ENCODE results near the gene TTC28. TPM values are rescaled to one million over a fixed set of nuclear protein-coding genes. Genes with fewer than 3 reads are reported as not detected.
"Not testable (repeated sequence)": the region's sequence is repeated elsewhere in the genome, so short reads cannot be mapped to it uniquely, and the experiment has no call there.

Gene TTC28
- total RNA-seq, 1 donor from 2014 or later, result 14.9 TPM

DNA sequence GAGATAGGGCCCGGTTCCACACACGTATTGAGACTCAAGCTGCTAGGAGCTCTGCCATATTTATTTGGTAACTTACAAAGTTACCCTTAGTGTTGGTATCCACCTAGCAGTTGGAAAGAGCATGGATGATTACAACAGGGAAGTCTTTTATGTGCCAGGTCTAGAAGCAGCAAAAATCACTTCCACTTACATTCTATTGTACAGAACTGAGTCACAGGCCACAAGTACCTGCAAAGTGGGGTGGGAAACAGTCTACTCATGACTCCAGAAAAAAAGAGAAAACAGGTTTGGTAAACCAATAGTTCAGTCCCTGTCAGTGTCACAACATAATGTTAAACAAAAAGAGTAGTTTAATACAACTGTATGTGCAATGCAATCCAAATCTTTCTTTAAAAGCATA is 480.9 kb downstream of the TTC28 start:
- no peak for DNase-seq (ENCODE audit: low read depth in 2 of 2)

- DNase-seq (ENCODE audit: low read depth in 2 of 2), result not testable (repeated sequence)
Measured at GRCh38 chr22:28191571-28191970, 488.1 kb downstream of the TTC28 start.

DNA sequence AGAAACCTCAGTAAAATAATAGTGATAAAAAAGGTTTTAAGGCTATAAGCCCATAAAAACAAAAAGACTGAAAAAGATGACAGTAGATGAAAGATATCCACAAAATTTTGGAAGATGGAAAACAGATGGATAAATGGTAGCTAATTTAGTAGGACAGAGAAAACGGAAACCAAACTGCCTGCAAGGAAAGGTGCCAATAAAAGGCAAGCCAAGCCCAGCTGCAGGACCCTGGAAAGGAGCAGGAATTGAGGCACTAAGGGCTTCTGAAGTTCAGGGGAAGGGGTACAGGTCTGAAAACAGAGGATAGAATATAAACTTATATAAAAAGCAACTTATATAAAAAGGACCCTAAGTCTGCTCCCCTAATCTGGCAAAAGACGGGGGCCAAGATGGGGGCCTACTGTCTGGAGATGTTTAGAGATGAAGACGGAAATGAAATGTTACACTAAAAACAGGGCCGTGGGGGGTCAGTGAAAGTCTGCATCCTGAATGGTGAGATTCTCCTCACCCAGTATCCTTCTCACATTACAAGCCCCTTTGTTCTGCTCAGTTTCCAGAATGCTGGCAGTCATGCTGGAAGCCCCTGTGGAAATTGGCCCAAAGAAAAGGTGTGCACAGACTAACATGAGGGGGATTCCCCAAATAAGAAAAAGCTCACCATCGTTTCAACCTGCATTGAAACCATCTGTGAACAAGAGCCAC is 491.3 kb downstream of the TTC28 start:
- peak in 1 of 2 donors; percentile 44 for DNase-seq (ENCODE audit: low read depth in 2 of 2)

DNA sequence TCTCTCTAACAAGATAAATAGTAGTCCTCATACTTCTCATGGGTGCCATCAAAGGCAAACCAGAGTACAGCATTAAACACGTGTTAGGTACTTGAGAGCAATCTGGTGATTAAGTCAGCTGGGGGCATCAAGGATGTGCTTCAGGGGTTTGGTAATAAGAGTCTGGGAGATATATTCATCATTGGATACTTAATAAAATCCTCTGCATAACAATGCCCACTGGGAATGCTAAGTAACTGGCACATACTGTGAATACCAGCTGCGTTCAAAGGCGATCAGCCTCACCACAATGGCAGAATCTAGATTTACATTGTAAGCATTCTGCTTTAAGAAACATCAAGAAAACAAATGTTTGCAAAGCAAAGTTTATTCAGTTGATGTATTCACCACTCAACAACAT is 492.0 kb downstream of the TTC28 start:
- no peak for DNase-seq (ENCODE audit: low read depth in 2 of 2)

GRCh38 chr22:28186641-28187040 is 493.0 kb downstream of the TTC28 start:
- peak in 1 of 2 donors; percentile 85 for DNase-seq (ENCODE audit: low read depth in 2 of 2)

- DNase-seq (ENCODE audit: low read depth in 2 of 2), result no peak
Measured at GRCh38 chr22:28185130-28185529, 494.5 kb downstream of the TTC28 start.

DNA sequence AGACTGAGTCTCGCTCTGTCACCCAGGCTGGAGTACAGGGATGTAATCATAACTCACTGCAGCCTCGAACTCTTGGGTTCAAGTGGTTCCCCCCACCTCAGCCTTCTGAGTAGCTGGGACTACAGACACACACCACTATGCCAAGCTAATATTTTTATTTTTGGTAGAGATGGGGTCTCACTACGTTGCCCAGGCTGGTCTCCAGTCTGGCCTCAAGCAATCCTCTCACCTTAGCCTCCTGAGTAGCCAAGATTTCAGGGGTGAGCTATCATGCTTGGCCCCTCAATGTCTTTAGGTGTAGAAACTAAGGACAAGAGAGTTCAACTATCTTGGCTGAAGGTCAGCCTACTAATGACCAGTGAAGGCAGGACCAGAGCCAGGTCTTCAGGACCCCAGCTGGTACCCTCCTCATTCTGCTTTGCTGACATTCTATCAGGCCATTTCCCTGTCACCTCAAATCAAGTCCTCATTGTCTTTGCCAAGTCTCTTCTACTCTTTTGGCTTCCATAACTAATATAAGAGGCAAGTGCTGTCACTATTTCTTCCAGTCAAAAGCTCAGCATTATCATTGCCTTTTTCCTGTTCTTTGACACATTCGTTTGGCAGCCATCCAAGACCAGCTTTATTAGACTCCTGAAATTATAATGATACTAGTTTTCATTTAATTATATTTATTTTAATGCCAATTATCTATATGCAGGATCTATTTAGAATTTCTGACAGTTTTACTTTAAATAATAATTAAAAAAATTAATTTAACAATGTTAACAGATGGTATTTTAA is 496.4 kb downstream of the TTC28 start:
- peak; percentile 37 to 40 for DNase-seq (ENCODE audit: low read depth in 2 of 2)

DNA sequence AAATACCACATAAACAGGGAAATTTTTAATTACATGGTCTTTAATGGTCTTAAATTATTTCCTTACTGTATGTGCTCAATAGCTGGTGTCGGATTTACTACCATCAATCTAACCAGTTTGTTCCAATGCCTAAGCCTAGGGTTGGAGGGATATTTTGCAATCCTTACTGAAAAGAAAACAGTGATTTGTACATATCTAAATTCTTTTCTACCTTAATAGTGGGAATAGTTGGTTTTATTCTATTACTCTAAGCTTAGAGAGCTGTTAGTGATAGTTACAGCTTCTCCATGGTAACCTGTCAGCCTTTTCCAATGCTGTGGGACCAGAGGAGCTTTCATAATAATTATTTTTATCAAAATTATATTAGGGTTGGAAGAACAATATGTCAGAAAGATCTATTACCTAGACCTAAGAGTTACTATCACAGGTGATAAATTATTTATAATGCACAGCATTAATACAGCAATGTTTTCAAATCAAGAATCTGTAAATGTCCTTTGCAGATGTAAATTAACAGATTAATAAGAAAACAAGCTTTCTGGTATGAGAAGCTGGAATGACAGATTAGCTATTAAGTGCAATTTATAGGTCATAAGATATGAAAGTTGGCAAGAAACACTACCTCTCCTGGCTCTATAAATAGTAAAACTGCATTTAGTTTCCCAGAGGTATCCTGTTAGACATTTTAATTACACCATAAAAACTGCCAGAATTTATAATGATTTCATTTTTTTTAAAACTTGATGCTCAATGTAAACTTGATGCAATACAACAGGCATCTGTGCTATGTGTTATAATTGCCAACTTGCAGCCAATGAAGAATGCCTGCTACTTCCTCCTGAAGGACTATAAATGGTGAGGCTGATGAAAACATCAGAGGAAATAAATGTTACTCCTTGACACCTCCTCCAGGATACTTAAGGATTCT is 498.6 kb downstream of the TTC28 start:
- peak in 1 of 2 donors; percentile 14 for DNase-seq (ENCODE audit: low read depth in 2 of 2)

- DNase-seq (ENCODE audit: low read depth in 2 of 2), result no peak
Measured at GRCh38 chr22:28179392-28179791, 500.2 kb downstream of the TTC28 start.

GRCh38 chr22:28175730-28176492 is 503.7 kb downstream of the TTC28 start:
- no peak for DNase-seq (ENCODE audit: low read depth in 2 of 2)

DNA sequence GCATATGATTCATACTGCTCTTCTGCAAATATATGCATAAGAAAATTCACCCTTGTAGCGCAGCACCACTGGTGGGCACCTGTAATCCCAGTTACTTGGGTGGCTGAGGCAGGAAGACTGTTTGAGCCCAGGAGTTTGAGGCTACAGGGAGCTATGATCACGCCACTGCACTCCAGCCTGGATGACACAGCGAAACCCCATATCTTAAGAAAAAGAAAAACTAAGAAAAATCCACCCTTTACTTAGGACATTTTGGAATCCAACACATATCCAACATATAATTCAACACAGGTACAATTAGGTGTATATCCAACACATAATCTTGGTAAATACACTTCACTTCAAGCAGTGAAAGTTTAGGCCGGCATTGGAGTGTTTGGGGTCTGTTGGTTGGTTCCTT is 505.1 kb downstream of the TTC28 start:
- DNase-seq (ENCODE audit: low read depth in 2 of 2), result no peak

- peak; percentile 44 to 51 for DNase-seq (ENCODE audit: low read depth in 2 of 2)
Measured at GRCh38 chr22:28172892-28173670, 506.6 kb downstream of the TTC28 start.

DNA sequence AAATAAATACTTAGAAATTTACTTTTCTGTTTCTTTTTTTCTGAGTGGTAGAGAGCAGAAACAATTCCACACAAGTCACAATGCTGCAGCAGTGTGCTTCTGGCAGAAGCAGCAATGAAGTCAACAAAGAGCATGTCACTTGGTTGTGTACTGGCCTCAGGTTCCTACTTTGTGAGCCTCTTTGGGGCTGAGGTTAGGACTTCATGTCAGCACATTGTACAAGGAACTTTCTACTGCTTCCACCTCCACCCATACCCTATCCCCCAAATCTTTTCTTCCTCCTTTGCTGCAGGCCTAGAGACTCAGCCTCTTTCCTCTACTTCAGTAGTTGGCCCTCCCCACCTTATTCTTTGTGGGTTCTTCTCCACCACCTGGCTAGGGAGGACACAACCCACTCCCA is 507.9 kb downstream of the TTC28 start:
- no peak for DNase-seq (ENCODE audit: low read depth in 2 of 2)

GRCh38 chr22:28171115-28171514 is 508.5 kb downstream of the TTC28 start:
- DNase-seq (ENCODE audit: low read depth in 2 of 2), result peak in 1 of 2 donors; percentile 5

DNA sequence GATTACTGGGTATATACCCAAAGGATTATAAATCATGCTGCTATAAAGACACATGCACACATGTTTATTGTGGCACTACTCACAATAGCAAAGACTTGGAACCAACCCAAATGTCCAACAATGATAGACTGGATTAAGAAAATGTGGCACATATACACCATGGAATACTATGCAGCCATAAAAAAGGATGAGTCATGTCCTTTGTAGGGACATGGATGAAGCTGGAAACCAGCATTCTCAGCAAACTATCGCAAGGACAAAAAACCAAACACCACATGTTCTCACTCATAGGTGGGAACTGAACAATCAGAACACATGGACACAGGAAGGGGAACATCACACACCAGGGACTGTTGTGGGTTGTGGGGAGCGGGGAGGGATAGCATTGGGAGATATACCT is 510.3 kb downstream of the TTC28 start:
- not testable (repeated sequence) for DNase-seq (ENCODE audit: low read depth in 2 of 2)

DNA sequence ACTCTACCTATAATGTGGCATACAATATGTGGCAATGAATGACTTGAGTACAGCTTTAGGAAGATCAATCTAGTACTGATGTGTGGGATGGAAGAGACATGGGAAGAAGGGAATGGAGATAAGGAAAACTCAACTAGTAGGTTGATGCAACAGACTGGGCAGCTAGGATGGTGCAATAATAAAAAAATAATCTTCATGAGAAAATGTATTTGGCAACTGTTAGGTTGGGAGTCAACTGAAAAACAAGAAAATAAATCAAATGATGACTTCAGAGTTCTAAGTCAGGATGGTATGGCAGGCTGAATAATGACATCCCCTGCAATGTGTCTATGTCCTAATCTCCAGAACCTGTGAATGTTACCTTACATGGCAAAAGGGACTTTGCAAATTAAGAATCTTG is 523.8 kb downstream of the TTC28 start:
- no peak for DNase-seq (ENCODE audit: low read depth in 2 of 2)

DNA sequence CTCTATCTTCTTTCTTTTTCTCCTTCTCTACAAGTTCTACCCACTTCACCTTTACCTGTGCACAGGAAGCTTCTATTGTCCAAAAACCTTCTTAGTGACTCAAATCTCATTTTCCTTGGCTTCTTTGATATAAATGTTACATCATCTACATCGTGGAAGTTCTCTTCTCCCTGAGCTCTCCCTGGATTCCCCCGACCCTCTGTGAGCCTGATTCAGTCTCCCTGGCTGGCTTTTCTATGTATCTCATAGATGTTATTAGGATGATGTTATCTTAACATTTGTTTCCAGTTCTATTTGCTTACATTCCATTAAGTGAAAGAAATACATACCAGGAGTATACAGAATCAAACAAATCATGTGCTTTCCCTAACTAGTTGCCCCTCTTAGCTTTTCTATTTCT is 524.8 kb downstream of the TTC28 start:
- no peak for DNase-seq (ENCODE audit: low read depth in 2 of 2)

GRCh38 chr22:28151151-28151816 is 528.4 kb downstream of the TTC28 start:
- DNase-seq (ENCODE audit: low read depth in 2 of 2), result no peak

- DNase-seq (ENCODE audit: low read depth in 2 of 2), result no peak
Measured at GRCh38 chr22:28148816-28149465, 530.7 kb downstream of the TTC28 start.
